HepG2 (cell line): ENCODE data around the gene ESPNL. TPM values are rescaled to one million over a fixed set of nuclear protein-coding genes. Genes with fewer than 3 reads are reported as not detected.

Source experiments
- ELK4 ChIP-seq: sonication (generic); formaldehyde crosslinking; IDR thresholded peaks from 2 replicates; pipeline ENCODE4 v1.9.0; 2021; ENCODE audit warnings: missing genetic modification reagents, borderline replicate concordance
- HIC2 ChIP-seq: sonication (generic); formaldehyde crosslinking; IDR thresholded peaks from 2 replicates; pipeline ENCODE4 v1.9.0; 2022; ENCODE audit warnings: low read depth, missing genetic modification reagents
- HNF1A ChIP-seq, 2 experiments: sonication (generic) in 1 of 2; formaldehyde crosslinking in 1 of 2; IDR thresholded peaks; 2 replicates each; pipeline versions ENCODE4 v1.4.0 to v1.6.1; 2016 to 2020; ENCODE audit warnings: borderline replicate concordance in 1 of 2, low read depth in 1 of 2, mild to moderate bottlenecking in 1 of 2, missing genetic modification reagents in 1 of 2
- PBX2 ChIP-seq: IDR thresholded peaks from 2 replicates; pipeline ENCODE4 v1.6.1; 2016; ENCODE audit warnings: control low read depth
- TFAP4 ChIP-seq: sonication (generic); IDR thresholded peaks from 2 replicates; pipeline ENCODE4 v1.6.1; 2016; ENCODE audit warnings: low read depth, borderline replicate concordance
- U2AF1 ChIP-seq: fragments of 200-400 bp; formaldehyde crosslinking; optimal IDR thresholded peaks from 2 replicates; pipeline ENCODE3; 2017; ENCODE audit warnings: mild to moderate bottlenecking, low read depth, low read length
- ZBTB46 ChIP-seq: sonication (generic); formaldehyde crosslinking; IDR thresholded peaks from 2 replicates; pipeline ENCODE4 v1.4.0; 2020; ENCODE audit warnings: mild to moderate bottlenecking, missing genetic modification reagents, borderline replicate concordance
- ZFX ChIP-seq: sonication (generic); formaldehyde crosslinking; IDR thresholded peaks from 2 replicates; pipeline ENCODE4 v1.4.0; 2020; ENCODE audit warnings: mild to moderate bottlenecking, low read depth, missing genetic modification reagents, moderate library complexity
- ZNF276 ChIP-seq: sonication (generic); formaldehyde crosslinking; IDR thresholded peaks from 2 replicates; pipeline ENCODE4 v1.4.0; 2020; ENCODE audit warnings: mild to moderate bottlenecking, low read depth, missing genetic modification reagents
- ZNF33B ChIP-seq: sonication (generic); formaldehyde crosslinking; IDR thresholded peaks from 2 replicates; pipeline ENCODE4 v1.5.1; 2020; ENCODE audit warnings: mild to moderate bottlenecking, missing genetic modification reagents
- ZNF350 ChIP-seq: sonication (generic); formaldehyde crosslinking; IDR thresholded peaks from 2 replicates; pipeline ENCODE4 v1.4.0; 2020; ENCODE audit warnings: mild to moderate bottlenecking, low read depth, missing genetic modification reagents, borderline replicate concordance
- ZNF768 ChIP-seq: sonication (generic); formaldehyde crosslinking; IDR thresholded peaks from 2 replicates; pipeline ENCODE4 v1.4.0; 2020; ENCODE audit warnings: missing genetic modification reagents
- ZNF782 ChIP-seq: sonication (generic); formaldehyde crosslinking; IDR thresholded peaks from 2 replicates; pipeline ENCODE4 v1.4.0; 2020; ENCODE audit warnings: missing genetic modification reagents, mild to moderate bottlenecking, borderline replicate concordance
- polyA plus RNA-seq, 8 experiments: library from polyadenylated mRNA; depleted of rRNA in 3 of 8; stranded (reverse) in 7 of 8; unstranded in 1 of 8; fragments of >200 nt; fragmentation: Illumina TruSeq in 4 of 8; extraction: Trizol in 4 of 8; gene quantifications; 2 replicates each; pipeline versions ENCODE4 v1.2.1 to v1.2.3, GENCODE V29; 2011 to 2016; ENCODE audit warnings: low read depth in 4 of 8, missing spikeins in 1 of 8, mixed read lengths in 1 of 8; ENCODE audit not compliant: insufficient read depth in 1 of 8
- total RNA-seq, 5 experiments: library from RNA; depleted of rRNA; stranded (reverse); fragments of >200 nt; fragmentation: Illumina TruSeq; extraction: Trizol; gene quantifications; 2 replicates each; pipeline ENCODE4 v1.2.3, GENCODE V29; 2016; ENCODE audit warnings: low read depth in 1 of 5

The ESPNL gene
- total and polyA plus RNA-seq, 2 of the 13 experiments (the other 11 are each of a cell fraction or from before 2014, with no cell fraction given) = 0.45 to 0.80 TPM

- TF ChIP-seq ZNF276 (CRISPR knock-in tag) = 0 out of 2 replicates have a peak, but pooled peaks have one; percentile 65
- no peak for TF ChIP-seq HIC2 (CRISPR knock-in tag)
- TF ChIP-seq TFAP4 = no peak
- no peak for TF ChIP-seq PBX2
- no peak for TF ChIP-seq U2AF1
- no peak for TF ChIP-seq ZFX
- TF ChIP-seq ZNF782 (CRISPR knock-in tag) = 0 out of 2 replicates have a peak, but pooled peaks have one; percentile 62
- no peak for TF ChIP-seq HNF1A (IDR thresholded peaks at IDR 0.05; ENCODE audit: low read depth)
- TF ChIP-seq HNF1A (CRISPR knock-in tag; IDR thresholded peaks at IDR 0.05; ENCODE audit: borderline replicate concordance) = 0 out of 2 replicates have a peak, but pooled peaks have one; percentile 32
- 0 out of 2 replicates have a peak, but pooled peaks have one; percentile 21 for TF ChIP-seq ZNF350 (CRISPR knock-in tag)
- TF ChIP-seq ELK4 (CRISPR knock-in tag) = no peak
- TF ChIP-seq ZNF33B (CRISPR knock-in tag) = no peak
- peak; percentile 91 for TF ChIP-seq ZNF768 (CRISPR knock-in tag)
- peak; percentile 73; the same call in 1 of the 2 replicates for TF ChIP-seq ZBTB46 (CRISPR knock-in tag)
Observed at GRCh38 chr2:238136820-238137537, 36.8 kb downstream of the ESPNL start (continued).
